Right atrium auricular region (tissue), 2 donors: ENCODE measurements around the gene BARHL1. TPM values are rescaled to one million over a fixed set of nuclear protein-coding genes. Genes with fewer than 3 reads are reported as not detected.

Experiments used
- DNase-seq: peaks from one replicate; pipeline ENCODE4 v3.0.0-alpha.2; 2019; ENCODE audit warnings: low spot score
- H3K27ac ChIP-seq, 2 donors: fragments of 200-600 bp; sonication (generic); 1 replicate in 1 of 2; 2 replicates in 1 of 2; pipeline ENCODE4 v1.5.1; 2016 to 2019
- H3K27me3 ChIP-seq, 2 donors: fragments of 200-600 bp; sonication (generic); one replicate each; pipeline versions ENCODE4 v1.5.1 to v1.6.0; 2017 to 2019
- H3K36me3 ChIP-seq: fragments of 200-600 bp; sonication (generic); one replicate; pipeline ENCODE4 v1.5.1; 2016
- H3K4me1 ChIP-seq, 2 donors: fragments of 200-600 bp; sonication (generic); one replicate each; pipeline versions ENCODE4 v1.5.1 to v1.6.0; 2017 to 2019
- H3K4me3 ChIP-seq, 2 donors: fragments of 200-600 bp; sonication (generic); 1 replicate in 1 of 2; 2 replicates in 1 of 2; pipeline ENCODE4 v1.5.1; 2017 to 2019; ENCODE audit warnings: mild to moderate bottlenecking in 1 of 2, moderate library complexity in 1 of 2
- H3K9me3 ChIP-seq, 2 donors: fragments of 200-600 bp; sonication (generic); one replicate each; pipeline ENCODE4 v1.5.1; 2019
- CTCF ChIP-seq, 2 donors: fragments of 200-600 bp; sonication (generic); IDR thresholded peaks; one replicate each; pipeline ENCODE4 v1.5.1; 2019; ENCODE audit warnings: antibody characterized with exemption in 2 of 2
- total RNA-seq, 2 donors: library from RNA; depleted of rRNA; stranded (reverse); fragments of >200 nt; gene quantifications; one replicate each; pipeline ENCODE4 v1.1.0, GENCODE V29; 2016

BARHL1 gene
- total RNA-seq, 2 donors from 2014 or later, result not detected

GRCh38 chr9:132610661-132611060 is 28.3 kb downstream of the BARHL1 start:
- Histone ChIP-seq H3K27ac (no peak overlapping the region), H3K27me3 (no peaks in the 10 kb centered on the region), H3K36me3 (peaks cover 43% of the 10 kb centered on the region), H3K4me3 (no peak overlapping the region), H3K9me3 (no peaks in the 10 kb centered on the region), H3K4me1 (no peaks in the 10 kb centered on the region)
- no peak for DNase-seq
- no peak for TF ChIP-seq CTCF (IDR thresholded peaks at IDR 0.05)

GRCh38 chr9:132614324-132614723 is 31.9 kb downstream of the BARHL1 start:
- Histone ChIP-seq H3K27me3 (no peaks in the 10 kb centered on the region), H3K9me3 (no peaks in the 10 kb centered on the region), H3K4me1 (no peaks in the 10 kb centered on the region), H3K36me3 (peaks cover 71% of the 10 kb centered on the region), H3K4me3 (no peak overlapping the region), H3K27ac (no peak overlapping the region)
- DNase-seq, result no peak
- no peak for TF ChIP-seq CTCF (IDR thresholded peaks at IDR 0.05)

GRCh38 chr9:132615774-132616173 is 33.4 kb downstream of the BARHL1 start:
- H3K9me3 ChIP-seq, result no peaks in the 10 kb centered on the region
- H3K4me3 ChIP-seq, result no peak overlapping the region
- DNase-seq, result no peak
- no peaks in the 10 kb centered on the region for H3K27me3 ChIP-seq
- H3K27ac ChIP-seq, result no peak overlapping the region
- H3K4me1 ChIP-seq, result no peaks in the 10 kb centered on the region
- TF ChIP-seq CTCF (IDR thresholded peaks at IDR 0.05), result no peak
- peaks cover 61% of the 10 kb centered on the region for H3K36me3 ChIP-seq

GRCh38 chr9:132616725-132617124 is 34.3 kb downstream of the BARHL1 start:
- H3K27me3 ChIP-seq, result no peaks in the 10 kb centered on the region
- no peaks in the 10 kb centered on the region for H3K4me1 ChIP-seq
- DNase-seq, result no peak
- no peak for TF ChIP-seq CTCF (IDR thresholded peaks at IDR 0.05)
- H3K4me3 ChIP-seq, result no peak overlapping the region
- H3K9me3 ChIP-seq, result no peaks in the 10 kb centered on the region
- H3K36me3 ChIP-seq, result peaks cover 52% of the 10 kb centered on the region
- H3K27ac ChIP-seq, result no peak overlapping the region

- peaks cover 22% of the 10 kb centered on the region for H3K36me3 ChIP-seq
Observed at GRCh38 chr9:132622159-132622558, 39.8 kb downstream of the BARHL1 start.

More at GRCh38 chr9:132622159-132622558, 39.8 kb downstream of the BARHL1 start:
- no peak overlapping the region for H3K27ac ChIP-seq
- H3K27me3 ChIP-seq, result no peaks in the 10 kb centered on the region
- TF ChIP-seq CTCF (IDR thresholded peaks at IDR 0.05), result no peak
- no peak for DNase-seq
- H3K9me3 ChIP-seq, result no peaks in the 10 kb centered on the region
- no peaks in the 10 kb centered on the region for H3K4me1 ChIP-seq
- H3K4me3 ChIP-seq, result no peak overlapping the region
